SU-DHL-6 (cell line): ENCODE results near the gene CLDN9.

Experiments used
- H2AFZ ChIP-seq: fragments of 200-600 bp; sonication (generic); 2 replicates; pipeline ENCODE4 v1.6.1; 2014; ENCODE audit warnings: low read depth, mild to moderate bottlenecking, moderate library complexity, mixed read lengths, antibody characterized with exemption, low read length; ENCODE audit not compliant: severe bottlenecking
- H3F3A ChIP-seq: fragments of 200-600 bp; shearing (Covaris generic); 2 replicates; pipeline ENCODE4 v1.6.0; 2016; ENCODE audit warnings: antibody characterized with exemption, mild to moderate bottlenecking; ENCODE audit not compliant: insufficient read depth
- H3K27ac ChIP-seq: fragments of 200-600 bp; sonication (generic); 2 replicates; pipeline ENCODE4 v1.5.1; 2016; ENCODE audit warnings: low read depth, mild to moderate bottlenecking, low read length, moderate library complexity, mixed read lengths
- H3K27me3 ChIP-seq: fragments of 200-600 bp; sonication (generic), shearing (Covaris generic); 2 replicates; pipeline ENCODE4 v1.6.0; 2014; ENCODE audit warnings: mild to moderate bottlenecking, low read length
- H3K36me3 ChIP-seq: fragments of 200-600 bp; sonication (generic); 2 replicates; pipeline ENCODE4 v1.6.1; 2014; ENCODE audit warnings: mild to moderate bottlenecking, low read length, mixed read lengths
- H3K4me2 ChIP-seq: fragments of 300-600, 200-600 bp; shearing (Covaris generic), sonication (generic); 2 replicates; pipeline ENCODE4 v1.6.0; 2014; ENCODE audit warnings: low read length, low read depth, mild to moderate bottlenecking; ENCODE audit not compliant: poor library complexity, severe bottlenecking
- H3K4me3 ChIP-seq: fragments of 200-600 bp; sonication (generic); 2 replicates; pipeline ENCODE4 v1.5.1; 2014; ENCODE audit warnings: antibody characterized with exemption, low read length, mild to moderate bottlenecking, mixed read lengths; ENCODE audit not compliant: insufficient read depth, poor library complexity, severe bottlenecking
- H3K79me2 ChIP-seq: fragments of 200-600 bp; sonication (generic); 2 replicates; pipeline ENCODE4 v1.6.1; 2014; ENCODE audit warnings: mild to moderate bottlenecking, low read length, moderate library complexity; ENCODE audit not compliant: insufficient read depth
- H3K9ac ChIP-seq: fragments of 200-600 bp; sonication (generic); 2 replicates; pipeline ENCODE4 v1.7.0; 2014; ENCODE audit warnings: mild to moderate bottlenecking, low read length
- H3K9me2 ChIP-seq: fragments of 200-600 bp; sonication (generic); replicated peaks from 2 replicates; pipeline ENCODE4 v1.6.1; 2014; ENCODE audit warnings: low read length; ENCODE audit not compliant: insufficient read depth
- H3K9me3 ChIP-seq: fragments of 200-600 bp; sonication (generic); 2 replicates; pipeline ENCODE4 v1.6.1; 2014; ENCODE audit warnings: low read length, mixed read lengths; ENCODE audit not compliant: insufficient read depth
- H4K20me1 ChIP-seq: fragments of 200-600 bp; sonication (generic); 2 replicates; pipeline ENCODE4 v1.6.1; 2014; ENCODE audit warnings: low read depth, mild to moderate bottlenecking, antibody characterized with exemption, low read length, moderate library complexity, mixed read lengths
- EZH2phosphoT487 ChIP-seq: fragments of 200-600 bp; sonication (generic), shearing (Covaris generic); conservative IDR thresholded peaks from 2 replicates; pipeline ENCODE4 v1.6.1; 2018; ENCODE audit warnings: mild to moderate bottlenecking, antibody characterized with exemption, low read length, moderate library complexity, mixed read lengths
- TF ChIP-seq, protein P1 (sequence below): fragments of 200-600 bp; sonication (generic); IDR thresholded peaks from one replicate; pipeline ENCODE4 v1.5.1; 2017; ENCODE audit warnings: antibody characterized with exemption, mild to moderate bottlenecking, low read length, moderate library complexity; ENCODE audit not compliant: insufficient read depth, poor library complexity, severe bottlenecking

CLDN9 gene

DNA sequence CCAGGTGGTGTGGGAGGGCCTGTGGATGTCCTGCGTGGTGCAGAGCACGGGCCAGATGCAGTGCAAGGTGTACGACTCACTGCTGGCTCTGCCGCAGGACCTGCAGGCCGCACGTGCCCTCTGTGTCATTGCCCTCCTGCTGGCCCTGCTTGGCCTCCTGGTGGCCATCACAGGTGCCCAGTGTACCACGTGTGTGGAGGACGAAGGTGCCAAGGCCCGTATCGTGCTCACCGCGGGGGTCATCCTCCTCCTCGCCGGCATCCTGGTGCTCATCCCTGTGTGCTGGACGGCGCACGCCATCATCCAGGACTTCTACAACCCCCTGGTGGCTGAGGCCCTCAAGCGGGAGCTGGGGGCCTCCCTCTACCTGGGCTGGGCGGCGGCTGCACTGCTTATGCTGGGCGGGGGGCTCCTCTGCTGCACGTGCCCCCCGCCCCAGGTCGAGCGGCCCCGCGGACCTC is 798 bp downstream of the CLDN9 start:
- H2AFZ ChIP-seq, result no peak overlapping the region
- no peak for TF ChIP-seq EZH2phosphoT487
- TF ChIP-seq, protein P1, sequence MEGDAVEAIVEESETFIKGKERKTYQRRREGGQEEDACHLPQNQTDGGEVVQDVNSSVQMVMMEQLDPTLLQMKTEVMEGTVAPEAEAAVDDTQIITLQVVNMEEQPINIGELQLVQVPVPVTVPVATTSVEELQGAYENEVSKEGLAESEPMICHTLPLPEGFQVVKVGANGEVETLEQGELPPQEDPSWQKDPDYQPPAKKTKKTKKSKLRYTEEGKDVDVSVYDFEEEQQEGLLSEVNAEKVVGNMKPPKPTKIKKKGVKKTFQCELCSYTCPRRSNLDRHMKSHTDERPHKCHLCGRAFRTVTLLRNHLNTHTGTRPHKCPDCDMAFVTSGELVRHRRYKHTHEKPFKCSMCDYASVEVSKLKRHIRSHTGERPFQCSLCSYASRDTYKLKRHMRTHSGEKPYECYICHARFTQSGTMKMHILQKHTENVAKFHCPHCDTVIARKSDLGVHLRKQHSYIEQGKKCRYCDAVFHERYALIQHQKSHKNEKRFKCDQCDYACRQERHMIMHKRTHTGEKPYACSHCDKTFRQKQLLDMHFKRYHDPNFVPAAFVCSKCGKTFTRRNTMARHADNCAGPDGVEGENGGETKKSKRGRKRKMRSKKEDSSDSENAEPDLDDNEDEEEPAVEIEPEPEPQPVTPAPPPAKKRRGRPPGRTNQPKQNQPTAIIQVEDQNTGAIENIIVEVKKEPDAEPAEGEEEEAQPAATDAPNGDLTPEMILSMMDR, result no peak
- H3K79me2 ChIP-seq, result no peaks in the 10 kb centered on the region
- no peak overlapping the region for H3K4me2 ChIP-seq
- no peaks in the 10 kb centered on the region for H3F3A ChIP-seq
- H3K36me3 ChIP-seq, result no peaks in the 10 kb centered on the region
- no peaks in the 10 kb centered on the region for H3K27me3 ChIP-seq
- no peaks in the 10 kb centered on the region for H3K9me3 ChIP-seq
- H3K27ac ChIP-seq, result no peak overlapping the region
- H3K4me3 ChIP-seq, result no peak overlapping the region
- no peaks in the 10 kb centered on the region for H3K9me2 ChIP-seq
- no peak overlapping the region for H3K9ac ChIP-seq
- no peaks in the 10 kb centered on the region for H4K20me1 ChIP-seq

DNA sequence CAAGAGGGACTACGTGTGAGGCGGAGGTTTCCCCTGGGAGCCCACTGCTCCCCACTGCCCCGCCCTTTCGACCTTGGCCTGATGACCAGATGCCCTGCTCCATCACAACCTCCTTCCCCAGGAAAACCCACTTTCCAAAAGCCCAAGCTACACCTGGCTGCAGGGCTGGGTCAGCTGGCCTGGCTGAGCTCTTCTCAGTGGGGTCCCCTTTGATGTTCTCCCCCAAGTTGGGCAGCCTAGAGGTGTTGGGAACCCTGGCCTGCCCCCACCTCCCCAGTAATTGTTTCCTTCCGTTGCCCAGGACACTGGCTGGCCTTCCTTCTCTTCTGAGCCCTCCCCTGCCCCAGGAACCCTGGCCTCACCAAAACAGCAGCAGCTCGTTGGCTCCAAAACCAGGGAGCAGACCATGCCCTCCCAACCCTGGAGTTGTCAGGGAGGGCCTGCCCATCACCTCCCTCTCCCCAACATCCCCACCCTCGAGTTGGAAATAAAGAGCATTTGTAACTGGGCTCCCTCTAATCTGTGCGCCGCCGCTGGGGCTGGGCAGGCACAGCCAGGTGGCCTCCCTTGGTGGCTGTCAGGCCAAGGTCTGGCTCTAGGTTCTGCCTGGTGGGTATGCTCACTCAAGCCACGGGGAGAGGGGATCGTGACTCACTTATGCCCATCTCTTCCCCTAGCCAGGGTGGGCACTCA is 1.4 kb downstream of the CLDN9 start:
- Histone ChIP-seq H3K4me2 (no peak overlapping the region), H2AFZ (no peak overlapping the region), H3K9me3 (no peaks in the 10 kb centered on the region), H4K20me1 (no peaks in the 10 kb centered on the region), H3K4me3 (no peak overlapping the region), H3K27me3 (no peaks in the 10 kb centered on the region), H3K9ac (no peak overlapping the region), H3K9me2 (no peaks in the 10 kb centered on the region), H3K79me2 (no peaks in the 10 kb centered on the region), H3K27ac (no peak overlapping the region), H3F3A (no peaks in the 10 kb centered on the region), H3K36me3 (no peaks in the 10 kb centered on the region)
- TF ChIP-seq EZH2phosphoT487, result no peak
- TF ChIP-seq, protein P1, result no peak

DNA sequence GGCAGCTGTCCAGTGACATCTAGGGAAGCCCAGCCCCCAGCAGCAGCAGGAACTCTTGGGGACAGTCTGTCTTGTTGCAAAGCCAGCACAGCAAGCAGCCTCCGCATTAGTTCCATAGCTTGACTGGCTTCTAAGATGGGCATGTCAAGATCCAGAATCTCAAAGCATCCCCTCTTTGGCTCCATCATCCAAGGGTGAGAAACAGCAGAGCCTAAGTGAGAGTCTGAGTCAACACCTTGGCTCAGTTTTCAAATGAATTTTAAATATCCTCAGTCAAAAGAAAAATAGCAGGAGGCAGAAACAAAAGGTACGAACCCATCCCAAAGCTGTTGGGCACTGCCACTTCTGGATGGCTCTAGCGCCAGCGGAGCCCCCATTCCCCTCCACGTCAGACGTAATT is 2.2 kb downstream of the CLDN9 start:
- TF ChIP-seq, protein P1, result no peak
- TF ChIP-seq EZH2phosphoT487, result no peak
- Histone ChIP-seq H4K20me1 (no peaks in the 10 kb centered on the region), H3F3A (no peaks in the 10 kb centered on the region), H3K27ac (no peak overlapping the region), H3K9ac (no peak overlapping the region), H3K4me3 (no peak overlapping the region), H3K36me3 (no peaks in the 10 kb centered on the region), H3K79me2 (no peaks in the 10 kb centered on the region), H3K4me2 (no peak overlapping the region), H3K9me3 (no peaks in the 10 kb centered on the region), H2AFZ (no peak overlapping the region), H3K9me2 (no peaks in the 10 kb centered on the region), H3K27me3 (no peaks in the 10 kb centered on the region)
